AG10803 (cell line): Measurements from ENCODE around the gene DEPDC5.
A peak's percentile ranks its signal among the peaks of the same experiment; 100 is the strongest.

Experiments used
- DNase-seq: peaks from one replicate; pipeline ENCODE4 v3.0.0; 2010; ENCODE audit warnings: low read depth
- H3K4me3 ChIP-seq: 2 replicates; pipeline ENCODE4 v1.5.1; 2011; ENCODE audit warnings: mild to moderate bottlenecking, low read length, control low read depth
- TF ChIP-seq, protein P1 (sequence below): conservative IDR thresholded peaks from 2 replicates; pipeline ENCODE4 v1.5.1; 2011; ENCODE audit warnings: mild to moderate bottlenecking, low read length, control low read depth, inconsistent platforms

DEPDC5 gene

DNA sequence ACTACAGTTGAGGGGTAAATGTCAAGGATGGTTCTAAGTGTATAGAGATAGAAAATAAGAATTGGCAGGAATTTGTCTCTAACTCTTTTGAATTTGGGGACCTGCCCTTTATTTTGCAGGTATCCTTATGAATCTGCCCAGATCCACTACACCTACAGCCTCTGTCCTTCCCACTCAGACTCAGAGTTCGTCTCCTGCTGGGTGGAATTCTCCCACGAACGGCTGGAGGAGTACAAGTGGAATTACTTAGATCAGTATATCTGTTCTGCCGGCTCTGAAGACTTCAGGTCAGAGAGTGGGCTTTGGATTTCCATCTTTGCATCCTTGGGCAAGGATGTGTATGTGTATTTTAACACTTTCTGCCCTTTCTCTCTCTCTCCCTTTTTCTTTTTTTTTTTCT is 89.7 kb downstream of the DEPDC5 start:
- no peak overlapping the region for H3K4me3 ChIP-seq
- TF ChIP-seq, protein P1, sequence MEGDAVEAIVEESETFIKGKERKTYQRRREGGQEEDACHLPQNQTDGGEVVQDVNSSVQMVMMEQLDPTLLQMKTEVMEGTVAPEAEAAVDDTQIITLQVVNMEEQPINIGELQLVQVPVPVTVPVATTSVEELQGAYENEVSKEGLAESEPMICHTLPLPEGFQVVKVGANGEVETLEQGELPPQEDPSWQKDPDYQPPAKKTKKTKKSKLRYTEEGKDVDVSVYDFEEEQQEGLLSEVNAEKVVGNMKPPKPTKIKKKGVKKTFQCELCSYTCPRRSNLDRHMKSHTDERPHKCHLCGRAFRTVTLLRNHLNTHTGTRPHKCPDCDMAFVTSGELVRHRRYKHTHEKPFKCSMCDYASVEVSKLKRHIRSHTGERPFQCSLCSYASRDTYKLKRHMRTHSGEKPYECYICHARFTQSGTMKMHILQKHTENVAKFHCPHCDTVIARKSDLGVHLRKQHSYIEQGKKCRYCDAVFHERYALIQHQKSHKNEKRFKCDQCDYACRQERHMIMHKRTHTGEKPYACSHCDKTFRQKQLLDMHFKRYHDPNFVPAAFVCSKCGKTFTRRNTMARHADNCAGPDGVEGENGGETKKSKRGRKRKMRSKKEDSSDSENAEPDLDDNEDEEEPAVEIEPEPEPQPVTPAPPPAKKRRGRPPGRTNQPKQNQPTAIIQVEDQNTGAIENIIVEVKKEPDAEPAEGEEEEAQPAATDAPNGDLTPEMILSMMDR = no peak
- DNase-seq = no peak

- TF ChIP-seq, protein P1 = no peak
- no peak for DNase-seq
- H3K4me3 ChIP-seq = no peak overlapping the region
These were observed 91.1 kb downstream of the DEPDC5 start for GRCh38 chr22:31844941-31845340.

GRCh38 chr22:31846161-31847115 is 92.6 kb downstream of the DEPDC5 start:
- TF ChIP-seq, protein P1 = peak; percentile 29
- no peak for DNase-seq
- no peak overlapping the region for H3K4me3 ChIP-seq

DNA sequence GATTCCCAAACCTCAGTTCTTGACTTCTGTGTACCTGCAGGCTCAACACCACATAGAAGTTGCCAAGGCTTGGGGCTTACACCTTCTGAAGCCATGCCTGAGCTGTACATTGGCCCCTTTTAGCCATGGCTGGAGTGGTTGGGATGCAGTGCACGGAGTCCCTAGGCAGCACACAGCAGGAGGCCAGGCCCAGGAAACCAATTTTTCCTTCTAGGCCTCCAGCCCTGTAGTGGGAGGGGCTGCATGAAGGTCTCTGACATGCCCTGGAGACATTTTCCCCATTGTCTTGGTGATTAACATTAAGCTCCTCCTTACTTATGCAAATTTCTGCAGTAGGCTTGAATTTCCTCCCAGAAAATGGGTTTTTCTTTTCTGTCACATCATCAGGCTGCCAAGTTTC is 94.6 kb downstream of the DEPDC5 start:
- TF ChIP-seq, protein P1 = no peak
- H3K4me3 ChIP-seq = no peak overlapping the region
- no peak for DNase-seq

GRCh38 chr22:31850135-31850534 is 96.3 kb downstream of the DEPDC5 start:
- DNase-seq = no peak
- TF ChIP-seq, protein P1 = no peak
- no peak overlapping the region for H3K4me3 ChIP-seq

GRCh38 chr22:31852691-31853421 is 99.0 kb downstream of the DEPDC5 start:
- TF ChIP-seq, protein P1 = no peak
- no peak overlapping the region for H3K4me3 ChIP-seq
- DNase-seq = peak; percentile 37
